ENCODE measurements around the gene B4GALT1. TPM values are rescaled to one million over a fixed set of nuclear protein-coding genes. Genes with fewer than 3 reads are reported as not detected.
A peak's percentile ranks its signal among the peaks of the same experiment; 100 is the strongest.

Gene B4GALT1
- total RNA-seq, 2 experiments from 2014 or later, result 41.2 to 41.4 TPM

DNA sequence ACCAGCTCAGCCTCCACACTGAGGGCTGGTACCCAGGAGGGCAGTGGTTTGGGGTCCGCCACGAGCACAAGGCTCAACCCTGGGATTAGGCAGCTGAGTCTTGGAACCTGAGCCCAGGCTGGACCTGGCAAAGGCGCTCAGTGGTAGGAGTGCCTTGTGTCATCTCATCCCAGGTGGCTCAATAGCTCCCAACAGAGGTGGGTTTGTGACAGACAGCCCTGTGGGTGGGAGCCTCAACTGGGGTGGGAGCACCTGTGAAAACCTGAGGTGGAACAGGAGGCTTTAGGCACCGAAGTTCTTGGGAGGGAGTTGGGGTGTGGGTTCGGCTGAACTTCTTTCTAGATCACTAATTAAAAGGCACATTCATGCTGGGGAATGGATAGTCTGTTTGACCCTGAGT is 55.5 kb downstream of the B4GALT1 start:
- no peak for TF ChIP-seq CTCF (IDR thresholded peaks at IDR 0.05)
- intact Hi-C loops (cut with micrococcal nuclease), result loop anchor here (10.0 kb wide), 1 partner anchor 53 kb away; the partner anchor contains the start of gene B4GALT1
- POLR2A ChIA-PET, result no interaction called here
- Mint-ChIP-seq H3K9me3 (no peaks in the 10 kb centered on the region), H3K36me3 (ENCODE audit: low read depth) (peaks cover 7% of the 10 kb centered on the region), H3K4me3 (no peak overlapping the region), H3K4me1 (ENCODE audit: low read depth) (peaks cover 12% of the 10 kb centered on the region), H3K27me3 (no peaks in the 10 kb centered on the region), H3K27ac (peak overlapping the region; percentile 37)
- CTCF ChIA-PET, result no interaction called here
- no peak for DNase-seq
- ATAC-seq, result no peak

- CTCF ChIA-PET, result no interaction called here
- Mint-ChIP-seq H3K27ac (no peak overlapping the region), H3K4me3 (no peak overlapping the region), H3K9me3 (no peaks in the 10 kb centered on the region), H3K36me3 (ENCODE audit: low read depth) (peaks cover 5% of the 10 kb centered on the region), H3K27me3 (no peaks in the 10 kb centered on the region), H3K4me1 (ENCODE audit: low read depth) (peaks cover 10% of the 10 kb centered on the region)
- intact Hi-C loops (cut with micrococcal nuclease), result loop anchor here (10.0 kb wide), 1 partner anchor 54 kb away; the partner anchor contains the start of gene B4GALT1
- POLR2A ChIA-PET, result no interaction called here
- TF ChIP-seq CTCF (IDR thresholded peaks at IDR 0.05), result no peak
- DNase-seq, result no peak
- ATAC-seq, result no peak
These were observed 56.5 kb downstream of the B4GALT1 start for GRCh38 chr9:33110686-33111085.

DNA sequence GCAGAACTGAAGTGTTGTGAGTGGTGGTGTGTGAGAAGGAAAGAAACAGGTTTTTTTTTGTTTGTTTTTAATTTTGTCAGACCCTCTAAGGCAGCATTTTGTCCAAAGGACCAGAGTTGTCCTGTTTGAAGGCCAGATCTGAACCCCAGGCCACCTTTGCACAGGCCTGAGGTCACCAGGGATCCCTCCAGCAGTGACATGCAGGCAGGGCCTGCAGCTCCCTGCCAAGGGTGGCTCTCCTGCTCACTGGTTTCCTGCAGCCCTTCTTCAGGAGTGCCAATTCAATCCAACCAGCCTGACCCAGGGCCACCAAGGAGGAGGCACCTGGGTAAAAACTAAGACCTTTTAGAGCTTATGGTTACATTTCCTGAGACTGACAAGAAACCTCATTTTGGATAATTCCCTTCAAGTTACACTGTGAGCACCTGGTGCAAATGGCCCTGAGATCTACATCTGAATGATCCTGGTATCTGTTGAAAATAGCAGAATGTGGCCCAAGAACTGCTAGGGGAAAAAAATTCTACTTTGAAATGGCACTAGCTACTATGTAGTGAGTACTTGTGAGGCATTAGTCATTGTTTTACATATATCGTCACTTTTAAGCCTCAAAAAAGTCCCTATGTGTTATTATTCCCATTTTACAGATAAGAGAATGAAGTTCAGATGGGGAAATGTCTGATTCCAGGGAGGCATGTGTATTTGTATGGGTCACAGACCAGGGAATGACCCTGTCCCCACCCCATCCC is 57.1 kb downstream of the B4GALT1 start:
- no peak for TF ChIP-seq CTCF (IDR thresholded peaks at IDR 0.05)
- no peak overlapping the region for H3K4me3 Mint-ChIP-seq
- peaks cover 3% of the 10 kb centered on the region for H3K36me3 Mint-ChIP-seq (ENCODE audit: low read depth)
- intact Hi-C loops (cut with micrococcal nuclease), result loop anchor here (10.0 kb wide), 1 partner anchor 55 kb away; the partner anchor contains the start of gene B4GALT1
- ChIA-PET CTCF (interaction anchor here (1.1 to 1.2 kb wide), 2 partner anchors 61 to 115 kb away, joined by 3 read pairs; no protein-coding TSS in a partner anchor), POLR2A (interaction anchor here (1.3 to 1.8 kb wide), 2 partner anchors 14 to 33 kb away, joined by 4 to 5 read pairs; no protein-coding TSS in a partner anchor)
- DNase-seq (no peak), ATAC-seq (no peak)
- H3K27me3 Mint-ChIP-seq, result no peaks in the 10 kb centered on the region
- peaks cover 10% of the 10 kb centered on the region for H3K4me1 Mint-ChIP-seq (ENCODE audit: low read depth)
- peak overlapping the region; percentile 14 for H3K27ac Mint-ChIP-seq
- H3K9me3 Mint-ChIP-seq, result no peaks in the 10 kb centered on the region

GRCh38 chr9:33109097-33109496 is 58.0 kb downstream of the B4GALT1 start:
- H3K9me3 Mint-ChIP-seq, result no peaks in the 10 kb centered on the region
- no peak overlapping the region for H3K27ac Mint-ChIP-seq
- intact Hi-C loops (cut with micrococcal nuclease), result no loop called here

More at GRCh38 chr9:33109097-33109496, 58.0 kb downstream of the B4GALT1 start:
- DNase-seq (no peak), ATAC-seq (no peak)
- Mint-ChIP-seq H3K36me3 (ENCODE audit: low read depth) (peaks cover 3% of the 10 kb centered on the region), H3K27me3 (no peaks in the 10 kb centered on the region), H3K4me3 (no peak overlapping the region), H3K4me1 (ENCODE audit: low read depth) (peaks cover 10% of the 10 kb centered on the region)
- TF ChIP-seq CTCF (IDR thresholded peaks at IDR 0.05), result no peak
- POLR2A ChIA-PET, result interaction anchor here (1.3 to 1.8 kb wide), 2 partner anchors 13 to 34 kb away, joined by 4 to 5 read pairs; no protein-coding TSS in a partner anchor
- CTCF ChIA-PET, result interaction anchor here (1.1 to 1.2 kb wide), 2 partner anchors 62 to 116 kb away, joined by 3 read pairs; no protein-coding TSS in a partner anchor

All from activated CD8-positive, alpha-beta T cell treated with anti-CD3 and anti-CD28 coated beads for 36 hours (primary cell).